SH-SY5Y (cell line): Measurements from ENCODE around the gene SLAMF7.

Experiments
- GATA2 ChIP-seq: IDR thresholded peaks from 2 replicates; pipeline ENCODE4 v1.6.1; 2011; ENCODE audit warnings: mild to moderate bottlenecking, low read depth, low read length
- GATA3 ChIP-seq: IDR thresholded peaks from 2 replicates; pipeline ENCODE4 v1.6.1; 2011; ENCODE audit warnings: low read depth, mild to moderate bottlenecking, low read length, moderate library complexity

Gene SLAMF7

DNA sequence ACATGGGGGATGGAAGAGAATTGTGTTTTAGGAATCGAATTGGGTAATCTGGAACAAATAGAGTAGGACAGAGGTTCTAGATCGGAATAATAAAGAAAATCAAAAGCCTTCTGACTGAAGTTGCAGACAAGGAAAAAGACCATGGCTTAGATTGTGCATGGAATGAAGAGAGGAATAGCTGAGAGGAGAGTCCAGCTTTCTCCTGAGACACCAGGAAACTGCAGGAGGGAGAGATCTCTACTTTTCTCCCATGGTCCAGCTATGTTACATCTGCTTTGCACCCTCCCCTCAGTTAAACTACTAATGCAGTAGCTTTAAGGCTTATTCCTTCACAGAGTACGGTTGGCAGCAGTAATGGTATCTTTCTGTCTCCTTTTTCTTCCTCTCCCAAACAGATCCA, 13.4 kb downstream of the SLAMF7 start:
- TF ChIP-seq GATA2 (no peak), GATA3 (no peak)

DNA sequence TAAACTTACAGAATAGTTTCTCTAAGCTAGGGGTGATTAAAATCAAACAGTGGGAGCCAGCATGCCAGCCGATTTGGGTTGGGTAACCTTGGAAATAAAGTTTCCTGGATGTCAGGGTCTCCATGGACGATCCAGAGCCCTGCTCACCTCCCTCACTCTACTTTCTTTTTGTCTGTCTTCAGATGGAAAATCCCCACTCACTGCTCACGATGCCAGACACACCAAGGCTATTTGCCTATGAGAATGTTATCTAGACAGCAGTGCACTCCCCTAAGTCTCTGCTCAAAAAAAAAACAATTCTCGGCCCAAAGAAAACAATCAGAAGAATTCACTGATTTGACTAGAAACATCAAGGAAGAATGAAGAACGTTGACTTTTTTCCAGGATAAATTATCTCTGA, 13.9 kb downstream of the SLAMF7 start:
- TF ChIP-seq GATA2 (no peak), GATA3 (no peak)

DNA sequence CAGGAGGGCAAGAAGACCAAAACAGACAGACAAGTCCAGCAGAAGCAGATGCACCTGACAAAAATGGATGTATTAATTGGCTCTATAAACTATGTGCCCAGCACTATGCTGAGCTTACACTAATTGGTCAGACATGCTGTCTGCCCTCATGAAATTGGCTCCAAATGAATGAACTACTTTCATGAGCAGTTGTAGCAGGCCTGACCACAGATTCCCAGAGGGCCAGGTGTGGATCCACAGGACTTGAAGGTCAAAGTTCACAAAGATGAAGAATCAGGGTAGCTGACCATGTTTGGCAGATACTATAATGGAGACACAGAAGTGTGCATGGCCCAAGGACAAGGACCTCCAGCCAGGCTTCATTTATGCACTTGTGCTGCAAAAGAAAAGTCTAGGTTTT, 14.5 kb downstream of the SLAMF7 start:
- TF ChIP-seq GATA2 (no peak), GATA3 (no peak)

DNA sequence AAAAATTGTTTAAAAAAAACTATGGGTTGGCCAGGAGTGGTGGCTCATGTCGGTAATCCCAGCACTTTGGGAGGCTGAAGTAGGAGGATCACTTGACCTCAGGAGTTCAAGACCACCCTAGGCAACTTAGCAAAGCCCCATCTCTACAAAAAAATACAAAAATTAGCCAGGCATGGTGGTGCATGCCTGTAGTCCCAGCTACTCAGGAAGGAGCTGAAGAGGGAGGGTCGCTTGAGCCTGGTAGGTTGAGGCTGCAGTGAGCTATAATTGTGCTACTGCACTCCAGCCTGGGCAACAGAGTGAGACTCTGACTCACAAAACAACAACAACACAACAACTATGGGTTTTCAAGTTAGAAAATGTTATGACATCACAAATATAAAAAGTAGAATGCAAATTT, 16.4 kb downstream of the SLAMF7 start:
- TF ChIP-seq GATA2 = no peak

DNA sequence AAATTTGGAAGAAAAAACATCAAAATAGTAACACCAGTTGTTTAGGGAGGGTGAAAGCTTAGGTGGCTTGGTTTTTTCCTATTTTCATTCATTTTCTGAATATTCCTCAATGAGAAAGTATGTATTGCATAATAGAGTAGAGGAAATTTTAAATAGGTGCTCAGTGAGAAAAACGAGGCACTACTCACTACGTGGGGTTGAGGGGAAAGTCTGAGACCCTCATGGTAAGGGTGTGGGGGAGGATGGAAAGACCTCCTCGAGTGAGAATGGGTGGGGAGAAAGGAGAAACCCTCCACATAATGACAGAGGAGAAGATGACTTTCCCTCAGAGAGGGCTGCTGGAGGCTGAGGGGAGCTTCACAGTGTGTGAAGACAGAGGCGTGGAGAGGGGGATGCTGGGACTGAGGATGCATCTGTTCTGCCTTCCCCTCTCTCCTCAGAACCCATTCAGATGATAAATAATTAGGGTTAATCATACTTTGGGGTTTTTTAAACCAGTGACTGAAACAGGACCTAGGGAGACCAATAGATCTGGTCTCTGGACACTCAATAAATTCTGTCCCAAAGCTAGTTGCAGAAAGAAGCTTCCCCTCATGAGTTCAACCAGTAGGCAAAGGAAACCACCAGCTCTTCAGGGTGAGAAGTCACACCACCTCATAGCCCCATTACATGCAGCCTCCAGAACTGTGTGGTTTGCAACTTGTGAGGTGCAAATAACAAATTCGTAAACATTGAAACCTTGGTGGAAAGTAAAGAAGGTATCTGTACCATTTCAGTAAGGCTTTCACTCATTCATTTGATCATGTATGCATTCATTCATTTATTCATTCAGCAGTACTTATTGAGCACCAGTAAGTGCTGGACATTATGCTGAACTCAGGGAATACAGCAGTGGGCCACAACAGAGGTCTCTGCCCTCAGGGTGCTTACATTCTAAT, 17.1 kb downstream of the SLAMF7 start:
- no peak for TF ChIP-seq GATA2
- no peak for TF ChIP-seq GATA3

DNA sequence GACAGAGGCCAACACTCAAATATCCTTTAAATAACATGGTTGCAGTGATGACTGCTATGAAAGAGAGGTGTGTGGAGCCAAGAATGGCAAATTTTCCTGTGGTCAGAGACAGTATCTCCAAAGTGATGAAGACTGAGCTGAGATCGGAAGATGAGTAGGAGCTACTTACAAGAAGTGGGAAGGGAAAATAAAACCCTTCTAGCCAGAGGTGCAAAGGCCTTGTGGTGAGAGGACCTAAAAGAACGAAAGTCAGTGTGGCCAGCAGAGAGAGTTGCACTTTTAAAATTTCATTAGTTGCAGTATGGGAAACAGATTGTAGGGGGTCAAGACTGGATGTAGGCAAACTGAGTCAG, 17.8 kb downstream of the SLAMF7 start:
- no peak for TF ChIP-seq GATA2
- TF ChIP-seq GATA3 = no peak

DNA sequence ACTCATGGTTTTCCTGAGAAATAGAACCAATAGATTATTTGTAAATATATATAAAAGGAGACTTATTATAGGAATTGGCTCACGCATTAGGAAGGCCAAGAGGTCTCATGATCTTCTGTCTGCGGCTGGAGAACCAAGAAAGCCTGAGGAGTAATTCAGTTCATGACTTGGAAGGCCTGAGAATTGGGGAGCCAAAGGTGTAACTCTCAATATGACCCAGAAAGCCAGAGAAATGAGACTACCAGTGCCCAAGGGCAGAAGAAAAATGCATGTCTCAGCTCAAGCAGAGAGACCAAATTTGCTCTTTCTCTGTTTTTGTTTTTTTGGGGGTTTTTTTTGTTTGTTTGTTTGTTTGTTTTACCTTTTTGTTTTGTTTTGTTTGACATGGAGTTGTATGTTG, 19.5 kb downstream of the SLAMF7 start:
- TF ChIP-seq GATA3 = no peak
- no peak for TF ChIP-seq GATA2

DNA sequence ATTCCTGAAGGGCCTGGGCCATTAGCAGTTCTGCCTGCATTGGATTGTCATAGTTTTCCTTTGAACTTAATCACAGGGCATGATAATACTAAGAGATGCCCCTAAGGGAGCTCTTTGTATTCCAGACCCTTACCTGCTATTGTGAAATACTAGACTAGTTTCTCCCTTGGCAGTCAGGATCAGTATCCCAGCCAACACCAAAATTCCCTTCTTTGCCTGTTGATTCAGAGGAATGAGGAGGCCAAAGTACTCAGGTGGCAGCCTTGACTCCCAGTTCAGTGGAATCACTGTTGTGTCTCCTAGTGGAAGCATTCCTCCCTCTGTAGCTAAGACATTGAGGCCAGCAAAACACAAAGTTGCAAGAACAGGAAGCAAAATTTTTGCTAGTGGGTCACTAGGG, 20.7 kb downstream of the SLAMF7 start:
- TF ChIP-seq GATA3 = no peak
- TF ChIP-seq GATA2 = no peak

DNA sequence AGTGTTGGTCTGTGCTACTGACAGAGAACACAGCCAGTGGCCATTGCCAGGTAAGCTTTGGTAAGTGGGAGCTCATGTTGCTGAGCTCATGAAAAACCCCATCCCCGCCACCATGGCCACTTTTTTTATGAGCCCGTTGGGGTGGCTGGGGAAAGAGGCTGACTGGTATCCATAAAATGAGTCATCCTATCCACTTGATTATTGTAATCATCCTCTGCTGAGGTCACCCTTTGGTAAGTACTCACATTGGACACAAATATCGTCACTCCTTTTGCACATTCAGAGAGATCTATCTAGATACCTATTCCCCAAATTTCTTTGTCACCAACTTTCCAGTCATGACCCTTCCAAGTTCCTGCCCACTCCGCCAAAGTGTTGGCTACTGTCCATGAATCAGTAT, 22.0 kb downstream of the SLAMF7 start:
- TF ChIP-seq GATA3 (no peak), GATA2 (no peak)

DNA sequence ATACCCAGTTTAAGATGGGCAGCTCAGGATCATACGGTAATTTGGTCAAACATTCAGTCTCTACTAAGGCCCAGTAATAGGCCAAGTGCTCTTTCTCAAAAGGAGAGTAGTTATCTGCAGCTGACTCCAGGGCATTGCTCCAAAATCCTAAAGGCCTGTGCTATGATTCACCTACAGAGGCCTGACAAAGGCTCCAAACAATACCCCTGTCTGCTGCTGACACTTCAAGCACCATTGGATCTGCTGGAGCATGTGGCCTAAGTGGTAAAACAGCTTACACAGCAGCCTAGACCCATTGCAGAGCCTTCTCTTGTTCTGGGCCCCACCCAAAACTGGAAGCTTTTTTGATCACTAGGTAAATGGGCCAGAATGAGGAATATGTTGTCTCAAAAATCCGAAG, 22.8 kb downstream of the SLAMF7 start:
- no peak for TF ChIP-seq GATA2
- no peak for TF ChIP-seq GATA3

DNA sequence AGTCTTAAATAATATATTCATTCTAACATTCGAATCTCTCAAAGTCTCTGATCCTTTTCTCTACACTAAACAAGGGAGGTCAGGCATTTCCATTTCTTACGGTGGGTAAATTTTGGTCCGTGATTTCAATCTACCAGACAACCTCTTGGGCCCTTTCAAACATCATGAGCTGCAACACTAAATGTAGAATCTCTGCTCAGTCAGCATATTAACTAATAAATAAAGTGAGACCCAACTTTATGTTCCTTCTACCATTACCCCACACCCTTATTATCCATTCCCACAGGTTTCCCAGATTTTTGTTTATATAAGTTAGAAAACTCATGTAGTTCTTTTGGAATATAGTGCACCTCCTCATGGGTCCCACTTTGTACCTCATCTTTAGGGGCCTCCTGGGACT, 24.9 kb downstream of the SLAMF7 start:
- TF ChIP-seq GATA3 (no peak), GATA2 (no peak)

DNA sequence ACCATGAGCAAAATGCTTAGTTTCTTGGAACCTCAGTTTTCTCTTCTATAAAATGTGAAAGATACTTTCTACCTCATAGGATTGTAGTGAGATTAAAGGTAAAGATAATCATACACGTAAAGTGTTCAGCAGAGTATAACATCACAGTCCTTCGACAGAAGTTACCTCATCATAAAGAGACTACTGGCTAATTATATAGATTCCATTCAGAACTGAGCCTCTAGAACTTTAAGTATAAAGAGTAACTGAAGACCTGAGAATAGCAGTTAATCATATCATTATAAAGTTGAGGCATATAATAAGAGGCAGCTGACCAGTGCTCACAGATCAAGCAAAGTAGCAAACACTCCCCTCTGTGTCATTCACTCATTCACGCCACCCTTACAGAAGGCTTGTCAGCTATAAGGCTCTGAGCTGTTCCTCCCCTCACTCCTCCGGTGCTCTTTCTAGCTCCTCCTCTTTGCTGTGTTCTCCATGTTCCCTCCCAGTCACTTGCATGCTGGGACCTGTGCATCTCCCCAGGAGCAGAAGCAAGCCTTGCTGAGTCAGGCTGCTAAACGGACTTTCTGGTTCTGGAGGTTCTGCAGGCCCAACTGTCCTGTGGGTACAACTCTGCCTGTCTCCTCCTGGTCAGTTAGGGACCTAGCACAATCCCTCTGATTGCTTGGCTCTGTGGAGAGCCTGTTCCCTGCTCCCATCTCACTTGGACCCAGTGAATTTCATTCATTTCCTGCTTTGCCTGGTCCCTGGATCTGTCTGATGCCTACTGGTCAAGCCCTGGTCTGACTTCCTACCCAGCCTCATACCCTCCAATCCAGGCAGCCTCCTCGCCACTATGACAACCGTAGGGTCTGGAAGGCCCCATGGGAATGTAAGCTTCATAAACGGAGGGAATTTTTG, 28.6 kb downstream of the SLAMF7 start:
- TF ChIP-seq GATA2 (no peak), GATA3 (no peak)

DNA sequence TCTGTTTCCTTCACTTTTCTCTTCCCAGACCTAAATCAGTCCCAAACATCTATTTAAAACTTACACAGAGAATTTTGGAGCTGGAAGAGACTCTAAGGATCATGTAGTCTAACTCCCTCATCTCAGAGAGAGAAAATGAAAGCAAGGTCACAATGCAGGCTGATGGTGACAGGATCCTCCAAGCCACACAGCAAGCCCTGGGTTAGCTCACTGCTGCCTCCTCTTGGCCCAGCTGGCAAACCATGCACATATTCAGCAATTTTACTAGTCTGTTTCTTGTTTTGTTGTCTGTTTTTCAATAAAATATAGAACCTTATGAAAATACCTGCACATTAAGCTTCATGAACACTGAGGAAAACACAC, 29.2 kb downstream of the SLAMF7 start:
- TF ChIP-seq GATA2 = no peak
- TF ChIP-seq GATA3 = no peak

DNA sequence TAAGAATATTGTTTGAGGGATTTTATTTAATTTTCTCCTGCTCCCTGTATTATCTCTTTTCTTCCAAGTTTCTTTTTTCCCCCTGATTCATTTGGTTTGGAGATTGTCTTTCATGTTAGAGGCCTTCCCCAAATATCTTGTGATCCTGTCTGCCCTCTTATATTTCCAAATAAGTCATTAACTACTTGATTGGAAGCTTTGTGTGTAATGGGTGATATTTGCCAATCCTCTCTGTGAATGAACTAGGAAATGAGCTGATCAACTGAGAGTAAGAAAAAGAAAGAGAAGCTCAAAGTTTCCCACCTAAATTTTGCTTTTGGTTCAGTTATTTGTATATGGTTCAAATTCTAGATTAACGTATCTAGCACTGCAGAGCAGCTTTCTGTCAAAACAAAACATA, 33.3 kb downstream of the SLAMF7 start:
- TF ChIP-seq GATA2 (no peak), GATA3 (no peak)

DNA sequence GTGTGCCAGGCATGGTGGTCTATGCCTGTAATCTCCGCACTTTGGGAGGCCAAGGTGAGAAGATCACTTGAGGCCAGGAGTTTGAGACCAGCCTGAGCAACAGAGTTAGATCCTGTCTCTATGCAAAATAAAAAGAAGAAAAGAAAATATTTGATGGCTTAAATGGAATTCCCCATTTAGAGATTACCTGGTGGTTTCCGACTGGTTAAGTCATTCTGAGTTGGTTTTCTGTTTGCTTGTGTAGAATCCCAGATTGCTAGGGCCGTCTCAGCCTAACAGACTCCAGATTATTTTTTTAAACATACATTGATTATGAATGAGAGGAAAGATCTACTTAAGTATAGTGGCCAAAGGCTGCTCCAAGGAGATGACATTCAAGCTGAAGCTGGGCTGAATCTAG, 34.0 kb downstream of the SLAMF7 start:
- TF ChIP-seq GATA2 = no peak
